GM13976 (cell line): ENCODE measurements around the gene ACTG1.

Experiments used
- DNase-seq: peaks from one replicate; pipeline ENCODE4 v3.0.0; 2012; ENCODE audit warnings: low spot score
- CTCF ChIP-seq: IDR thresholded peaks from 2 replicates; pipeline ENCODE4 v1.5.1; 2012; ENCODE audit warnings: borderline replicate concordance, mild to moderate bottlenecking; ENCODE audit not compliant: insufficient read depth; ENCODE audit errors: extremely low read depth, missing control alignments, control extremely low read depth
- in situ Hi-C: fragments of 300-500 bp; cut with MboI; formaldehyde crosslinking; loops from one replicate; pipeline ENCODE4 v1.12.0; 2022; ENCODE audit warnings: low sequenced_read_pairs, mixed read lengths, inconsistent platforms; ENCODE audit not compliant: unreplicated experiment

Gene ACTG1

GRCh38 chr17:81481073-81481799, 31.4 kb downstream of the ACTG1 start:
- no peak for DNase-seq
- no peak for TF ChIP-seq CTCF
- in situ Hi-C loops, result loop anchor here (10.0 kb wide), 1 partner anchor 226 kb away; no protein-coding TSS in a partner anchor

GRCh38 chr17:81480140-81481072, 32.2 kb downstream of the ACTG1 start:
- in situ Hi-C loops, result loop anchor here (10.0 kb wide), 1 partner anchor 226 kb away; no protein-coding TSS in a partner anchor
- no peak for DNase-seq
- no peak for TF ChIP-seq CTCF

GRCh38 chr17:81479175-81480071, 33.2 kb downstream of the ACTG1 start:
- in situ Hi-C loops, result loop anchor here (10.0 kb wide), 1 partner anchor 225 kb away; no protein-coding TSS in a partner anchor
- TF ChIP-seq CTCF, result no peak
- DNase-seq, result no peak

GRCh38 chr17:81478119-81478518, 34.5 kb downstream of the ACTG1 start:
- DNase-seq, result no peak
- TF ChIP-seq CTCF, result no peak
- in situ Hi-C loops, result no loop called here

GRCh38 chr17:81477173-81477572, 35.4 kb downstream of the ACTG1 start:
- in situ Hi-C loops, result no loop called here
- TF ChIP-seq CTCF, result no peak
- no peak for DNase-seq

GRCh38 chr17:81476635-81477034, 36.0 kb downstream of the ACTG1 start:
- in situ Hi-C loops, result no loop called here
- no peak for TF ChIP-seq CTCF
- no peak for DNase-seq
